ENCODE results near the gene PPP5C.
"Not testable (repeated sequence)": the region's sequence is repeated elsewhere in the genome, so short reads cannot be mapped to it uniquely, and the experiment has no call there.

Gene PPP5C, protein sequence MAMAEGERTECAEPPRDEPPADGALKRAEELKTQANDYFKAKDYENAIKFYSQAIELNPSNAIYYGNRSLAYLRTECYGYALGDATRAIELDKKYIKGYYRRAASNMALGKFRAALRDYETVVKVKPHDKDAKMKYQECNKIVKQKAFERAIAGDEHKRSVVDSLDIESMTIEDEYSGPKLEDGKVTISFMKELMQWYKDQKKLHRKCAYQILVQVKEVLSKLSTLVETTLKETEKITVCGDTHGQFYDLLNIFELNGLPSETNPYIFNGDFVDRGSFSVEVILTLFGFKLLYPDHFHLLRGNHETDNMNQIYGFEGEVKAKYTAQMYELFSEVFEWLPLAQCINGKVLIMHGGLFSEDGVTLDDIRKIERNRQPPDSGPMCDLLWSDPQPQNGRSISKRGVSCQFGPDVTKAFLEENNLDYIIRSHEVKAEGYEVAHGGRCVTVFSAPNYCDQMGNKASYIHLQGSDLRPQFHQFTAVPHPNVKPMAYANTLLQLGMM

DNA sequence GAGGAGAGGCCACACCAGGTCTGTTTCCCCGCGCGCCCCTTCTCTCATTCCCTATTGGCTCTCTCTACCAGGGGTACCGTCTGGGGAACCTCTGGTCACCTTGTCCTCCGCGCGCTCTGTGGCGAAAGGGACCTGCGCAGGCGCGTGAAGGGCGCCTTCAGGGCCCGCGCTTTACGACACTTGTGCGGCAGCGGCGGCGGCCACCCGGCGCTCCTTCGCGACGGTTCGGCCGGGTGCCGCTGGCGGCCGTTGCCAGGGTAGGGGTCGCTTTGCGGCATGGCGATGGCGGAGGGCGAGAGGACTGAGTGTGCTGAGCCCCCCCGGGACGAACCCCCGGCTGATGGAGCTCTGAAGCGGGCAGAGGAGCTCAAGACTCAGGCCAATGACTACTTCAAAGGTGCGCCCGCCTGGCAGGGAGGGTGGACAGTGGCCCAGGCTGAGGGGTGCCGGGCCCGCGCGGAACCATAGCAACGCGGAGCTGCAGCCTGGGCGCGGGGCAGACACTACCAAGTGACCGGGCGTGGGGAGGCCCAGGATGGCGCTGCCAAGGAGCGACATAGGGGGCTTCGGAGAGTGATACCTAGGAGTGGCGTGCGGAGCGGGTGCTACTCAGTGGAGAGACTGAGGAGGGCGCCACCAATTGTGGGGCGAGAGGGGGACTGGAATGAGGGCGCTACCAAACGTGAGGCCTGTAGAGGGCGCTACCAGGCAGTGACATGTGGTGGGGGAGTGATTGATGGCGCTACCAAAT, at the start of gene PPP5C:
Gene PPP5C (plus strand): TSS at position 267 of the 751 bp plus-strand sequence. CDS start 10 bp downstream, at position 277.
- peak; percentile 86 for DNase-seq

DNA sequence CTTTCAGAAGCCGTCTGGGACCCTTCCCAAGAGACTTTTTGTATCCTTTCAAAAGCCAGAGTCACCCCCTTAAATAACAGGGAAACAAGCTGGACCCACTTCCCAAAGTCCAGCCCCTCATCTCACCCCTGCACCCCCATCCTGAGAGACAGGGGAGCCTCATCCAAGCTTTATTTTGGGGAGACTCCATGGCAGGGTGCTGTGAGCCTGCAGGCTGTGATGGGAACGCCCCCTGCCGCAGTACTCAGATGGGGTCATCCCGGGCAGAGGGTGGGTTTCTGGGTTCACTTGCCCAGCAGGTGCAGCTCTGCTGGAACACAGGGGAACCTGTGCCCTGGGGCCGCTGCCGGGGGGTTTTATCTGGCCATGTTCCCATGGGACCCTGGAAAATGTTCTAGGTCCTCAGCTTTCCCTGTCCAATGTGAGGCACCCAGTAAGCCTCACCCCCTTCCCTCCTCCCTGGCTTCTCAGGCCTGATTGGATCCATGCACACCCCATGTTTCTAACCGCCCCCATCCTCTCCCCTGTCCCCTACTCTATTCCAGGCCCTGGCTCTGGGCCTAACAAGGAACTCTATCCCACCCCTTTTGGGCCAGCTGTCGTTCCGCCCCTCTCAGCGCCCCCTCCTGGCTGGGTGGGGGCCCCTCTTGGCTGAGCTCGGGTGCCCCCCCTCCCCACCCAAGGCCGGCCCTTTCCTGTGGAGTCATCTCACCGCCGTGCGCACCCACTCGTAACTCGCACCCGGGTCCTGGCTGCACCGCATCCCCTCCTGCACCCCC, 49.0 kb upstream of the PPP5C start:
- no peak for DNase-seq

DNA sequence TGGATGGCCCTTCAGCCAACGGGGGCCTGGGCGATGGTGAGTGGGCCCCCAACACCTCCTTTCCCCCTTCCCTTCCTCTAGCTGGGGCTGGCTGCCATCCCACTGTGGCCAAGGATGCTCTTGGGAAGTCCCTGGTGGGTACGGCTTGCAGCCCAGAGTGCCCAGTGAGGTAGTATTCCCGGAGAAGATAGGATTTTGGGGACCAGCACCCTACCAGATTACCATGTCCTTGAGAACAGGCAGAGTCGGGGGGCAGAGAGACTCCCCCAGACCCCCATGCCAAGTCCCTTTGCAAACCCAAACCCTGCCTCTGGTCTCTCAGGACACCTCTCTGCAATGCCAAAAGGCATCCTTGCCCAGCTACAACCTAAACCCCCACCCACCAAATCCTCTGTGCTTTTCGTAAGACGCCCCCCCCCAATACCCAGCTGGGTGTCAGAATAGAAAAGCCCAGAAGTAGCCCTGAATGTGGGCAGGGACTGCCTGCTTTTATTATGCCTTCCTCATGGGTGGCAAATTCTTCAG, 48.3 kb upstream of the PPP5C start:
- DNase-seq, result no peak

DNA sequence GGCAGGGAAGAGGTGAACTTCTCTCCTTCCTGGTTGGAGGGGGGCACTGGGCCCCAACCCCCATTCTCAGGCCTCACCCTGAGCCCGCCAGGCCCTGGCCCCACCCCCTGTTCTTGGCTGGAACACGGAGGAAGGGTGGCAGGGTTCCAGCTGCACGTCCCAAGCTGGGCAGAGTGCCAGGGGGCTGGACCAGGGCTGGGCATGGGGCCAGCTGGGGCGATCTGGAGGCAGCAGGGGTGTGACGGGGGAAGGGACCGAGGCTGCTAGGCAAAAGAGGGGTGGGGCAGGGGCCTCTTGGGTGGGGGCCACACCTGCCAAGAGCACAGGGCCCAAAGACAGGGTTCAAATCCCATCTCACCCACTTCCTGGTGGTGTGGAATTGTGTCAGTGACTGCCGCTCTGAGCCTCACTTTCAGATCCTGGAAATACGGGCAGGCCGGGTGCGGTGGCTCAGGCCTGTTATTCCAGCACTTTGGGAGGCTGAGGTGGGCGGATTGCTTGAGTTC, 47.8 kb upstream of the PPP5C start:
- peak; percentile 12 for DNase-seq

DNA sequence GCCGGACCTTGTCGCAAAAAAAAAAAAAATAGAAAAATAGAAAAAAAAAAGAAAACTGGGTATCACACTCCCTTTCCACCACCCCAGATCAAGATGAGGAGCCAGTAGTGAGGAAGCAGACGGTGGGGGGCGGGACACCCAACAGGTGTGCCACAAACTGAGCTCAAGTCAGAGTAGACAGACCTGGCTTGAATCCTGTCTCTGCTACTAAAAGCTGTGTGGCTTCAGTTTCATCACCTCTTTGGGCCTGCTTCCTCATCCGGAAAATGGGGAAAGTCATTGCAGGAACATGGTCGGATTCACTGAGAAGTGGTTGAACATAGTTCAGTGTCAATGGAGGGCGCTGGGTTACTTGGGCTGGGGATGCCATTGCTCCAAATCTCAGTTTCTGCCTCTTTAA, 47.2 kb upstream of the PPP5C start:
- DNase-seq, result no peak

DNA sequence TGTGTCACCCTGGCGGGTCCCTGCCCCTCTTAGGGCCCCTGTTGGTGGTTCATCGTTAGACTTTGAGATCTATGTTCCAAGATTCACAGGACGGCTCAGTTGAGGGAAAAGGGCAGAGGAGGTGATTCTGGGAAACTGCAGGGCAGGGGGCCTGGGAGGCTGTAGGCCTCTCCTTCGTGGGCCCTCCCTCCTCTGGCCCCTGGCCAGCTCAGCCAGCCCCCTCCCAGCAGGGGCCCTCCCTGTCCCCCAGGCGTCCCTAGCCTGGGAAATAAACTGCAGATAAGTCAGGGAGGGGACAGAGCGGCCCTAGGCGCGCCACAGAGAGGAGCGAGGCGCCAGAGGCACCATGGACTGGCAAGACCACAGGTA, 43.6 kb upstream of the PPP5C start:
- no peak for DNase-seq

DNA sequence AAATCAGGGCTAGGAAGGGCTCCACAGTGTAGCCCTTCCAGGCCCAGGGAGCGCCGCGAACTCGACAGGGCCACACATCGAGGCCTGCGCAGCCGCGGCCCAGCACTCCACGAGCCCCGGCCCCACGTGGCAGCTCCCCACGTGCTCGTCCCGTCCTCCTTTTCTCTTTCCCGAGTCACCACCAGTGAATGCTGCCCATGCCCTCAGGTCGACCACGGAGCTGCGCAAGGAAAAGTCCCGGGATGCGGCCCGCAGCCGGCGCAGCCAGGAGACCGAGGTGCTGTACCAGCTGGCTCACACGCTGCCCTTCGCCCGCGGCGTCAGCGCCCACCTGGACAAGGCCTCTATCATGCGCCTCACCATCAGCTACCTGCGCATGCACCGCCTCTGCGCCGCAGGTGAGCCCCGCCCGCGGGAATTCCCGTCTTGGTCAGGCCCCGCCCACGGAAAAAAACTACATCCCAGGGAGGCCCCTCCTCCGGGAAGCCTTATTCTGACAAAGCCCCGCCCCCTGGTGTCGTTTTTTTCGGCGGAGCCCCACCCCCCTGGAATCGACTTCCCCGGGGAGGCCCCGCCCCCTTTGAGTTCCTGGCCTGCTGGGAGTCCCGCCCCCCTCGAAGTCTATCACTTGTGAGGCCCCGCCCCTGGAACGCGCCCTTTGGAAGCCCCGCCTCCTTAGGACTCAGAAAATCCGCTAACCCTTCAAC, 43.0 kb upstream of the PPP5C start:
- no peak for DNase-seq

DNA sequence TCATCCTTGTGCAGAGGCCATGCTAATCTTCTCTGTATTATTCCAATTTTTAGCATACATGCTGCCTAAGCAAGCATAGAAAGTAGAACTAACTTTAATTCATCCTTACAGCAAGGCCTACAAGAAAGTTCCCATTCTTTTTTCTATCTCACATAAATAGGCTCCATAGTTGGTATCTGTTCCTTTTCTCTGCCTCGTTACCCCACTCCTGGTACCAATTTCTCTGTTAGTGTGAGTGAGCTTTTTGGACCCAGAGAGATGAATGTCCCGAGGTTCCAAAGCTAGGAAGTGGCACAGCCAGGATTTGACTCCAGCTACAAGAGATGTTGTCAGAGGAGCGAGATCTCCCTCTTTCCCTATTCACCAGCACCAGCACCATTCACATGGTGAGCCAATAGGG, 40.4 kb upstream of the PPP5C start:
- DNase-seq, result no peak

DNA sequence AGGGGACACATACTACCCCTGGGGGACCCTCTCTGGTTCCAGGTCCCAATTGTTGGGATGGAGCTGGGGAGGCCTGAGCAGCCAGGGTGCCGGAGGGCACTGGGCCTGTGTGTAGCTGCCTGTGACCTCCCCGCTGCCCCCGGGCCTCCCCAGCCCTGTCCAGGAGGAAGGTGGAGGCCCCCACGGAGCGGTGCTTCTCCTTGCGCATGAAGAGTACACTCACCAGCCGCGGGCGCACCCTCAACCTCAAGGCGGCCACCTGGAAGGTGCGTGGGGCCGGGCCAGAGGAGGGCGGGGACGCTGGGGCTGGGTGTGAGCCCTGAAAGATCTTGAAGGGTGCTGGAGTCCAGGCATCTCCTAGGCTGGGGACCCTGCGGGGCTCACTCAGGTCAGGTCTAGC, 38.4 kb upstream of the PPP5C start:
- DNase-seq, result no peak

DNA sequence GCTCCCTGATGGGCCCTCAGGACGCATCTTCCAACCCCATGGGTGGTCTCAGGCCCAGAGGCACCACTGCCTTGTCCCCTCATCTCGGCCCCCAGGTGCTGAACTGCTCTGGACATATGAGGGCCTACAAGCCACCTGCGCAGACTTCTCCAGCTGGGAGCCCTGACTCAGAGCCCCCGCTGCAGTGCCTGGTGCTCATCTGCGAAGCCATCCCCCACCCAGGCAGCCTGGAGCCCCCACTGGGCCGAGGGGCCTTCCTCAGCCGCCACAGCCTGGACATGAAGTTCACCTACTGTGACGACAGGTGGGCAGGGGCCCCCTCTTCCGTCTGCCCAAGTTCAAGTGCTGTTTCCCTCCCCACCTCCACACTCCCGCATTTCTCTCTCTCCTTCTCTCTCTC, 37.8 kb upstream of the PPP5C start:
- DNase-seq, result no peak

DNA sequence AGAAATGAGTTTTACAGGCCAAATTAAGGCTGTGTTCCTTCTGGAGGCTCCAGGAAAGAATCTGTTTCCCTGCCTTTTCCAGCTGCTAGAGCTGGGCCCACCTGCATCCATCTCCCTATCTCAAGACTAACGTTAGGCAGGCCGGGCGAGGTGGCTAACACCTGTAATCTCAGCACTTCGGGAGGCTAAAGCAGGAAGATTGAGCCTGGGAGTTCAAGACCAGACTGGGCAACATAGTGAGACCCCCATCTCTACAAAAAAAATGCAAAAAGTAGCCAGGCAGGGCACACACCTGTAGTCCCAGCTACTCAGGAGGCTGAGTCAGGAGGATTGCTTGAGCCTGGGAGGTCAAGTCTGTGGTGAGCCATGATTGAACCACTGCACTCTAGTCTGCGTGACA, 35.4 kb upstream of the PPP5C start:
- no peak for DNase-seq

DNA sequence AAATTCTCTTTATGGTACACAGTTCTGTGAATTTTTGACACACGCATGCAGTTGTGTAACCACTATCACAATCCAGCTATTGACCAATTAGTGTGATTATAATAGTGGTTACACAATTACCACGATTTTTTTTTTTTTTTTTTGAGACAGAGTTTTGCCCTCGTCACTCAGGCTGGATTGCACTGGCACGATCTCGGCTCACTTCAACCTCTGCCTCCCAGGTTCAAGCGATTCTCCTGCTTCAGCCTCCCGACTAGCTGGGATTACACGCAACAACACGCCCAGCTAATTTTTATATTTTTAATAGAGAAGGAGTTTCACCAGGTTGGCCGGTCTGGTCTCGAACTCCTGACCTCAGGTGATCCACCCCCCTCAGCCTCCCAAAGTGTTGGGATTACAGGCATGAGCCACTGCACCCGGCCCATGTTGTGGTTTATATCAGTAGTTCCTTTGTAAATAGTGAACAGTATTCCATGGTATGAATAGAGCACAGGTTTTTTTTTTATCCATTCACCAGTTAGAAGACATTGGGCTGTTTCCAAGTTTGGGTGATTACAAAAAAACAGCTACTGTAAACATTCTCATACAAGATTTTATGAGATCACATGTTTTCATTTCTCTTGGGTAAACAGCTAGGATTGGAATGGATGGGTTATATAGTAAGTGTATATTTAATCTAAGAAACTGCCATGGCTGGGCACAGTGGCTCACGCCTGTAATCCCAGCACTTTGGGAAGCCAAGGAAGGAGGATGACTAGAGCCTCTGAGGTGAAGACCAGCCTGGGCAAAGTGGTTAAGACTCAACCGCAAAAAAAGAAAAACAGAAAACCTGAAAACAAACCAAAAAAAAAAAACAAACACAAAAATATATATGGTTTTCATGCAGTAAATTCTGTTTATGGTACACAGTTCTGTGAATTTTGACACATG, 33.1 kb upstream of the PPP5C start:
- not testable (repeated sequence) for DNase-seq

DNA sequence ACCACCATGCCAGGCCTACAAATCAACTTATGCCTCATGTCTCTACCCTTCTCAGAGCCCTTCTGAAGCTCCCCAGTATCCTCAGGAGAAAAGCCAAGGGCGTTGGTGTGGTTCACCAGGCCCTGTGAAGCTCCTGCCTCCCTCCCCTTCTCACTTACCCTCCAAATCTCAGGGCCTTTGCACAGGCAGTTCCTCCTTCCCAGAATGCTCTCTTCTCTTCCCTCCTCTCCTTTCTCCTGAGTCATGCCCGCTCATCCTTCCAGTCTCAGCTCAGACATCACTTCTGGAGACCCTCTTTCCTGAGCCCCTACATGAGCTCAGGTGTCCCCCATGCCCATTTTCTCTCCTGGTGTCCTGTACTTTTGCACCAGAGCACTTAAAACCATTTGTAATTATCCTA, 29.5 kb upstream of the PPP5C start:
- no peak for DNase-seq

DNA sequence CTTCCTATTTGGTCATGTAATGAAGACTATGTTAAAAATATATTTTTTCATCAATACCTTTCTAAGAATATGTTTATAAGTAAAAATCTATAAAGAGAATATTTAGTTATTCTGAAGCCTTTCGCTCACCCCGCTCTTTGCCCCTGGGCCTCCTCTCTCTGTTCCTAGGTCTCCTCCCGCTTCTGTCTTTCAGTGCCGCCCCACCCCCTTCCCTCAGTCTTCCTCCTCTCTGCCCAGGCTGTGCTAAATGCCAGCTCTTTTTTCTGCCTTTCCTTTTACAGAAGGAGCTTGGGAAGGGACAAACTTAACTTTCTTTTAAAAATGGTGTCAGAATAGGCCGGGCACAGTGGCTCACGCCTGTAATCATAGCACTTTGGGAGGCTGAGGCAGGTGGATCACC, 27.3 kb upstream of the PPP5C start:
- DNase-seq, result no peak

DNA sequence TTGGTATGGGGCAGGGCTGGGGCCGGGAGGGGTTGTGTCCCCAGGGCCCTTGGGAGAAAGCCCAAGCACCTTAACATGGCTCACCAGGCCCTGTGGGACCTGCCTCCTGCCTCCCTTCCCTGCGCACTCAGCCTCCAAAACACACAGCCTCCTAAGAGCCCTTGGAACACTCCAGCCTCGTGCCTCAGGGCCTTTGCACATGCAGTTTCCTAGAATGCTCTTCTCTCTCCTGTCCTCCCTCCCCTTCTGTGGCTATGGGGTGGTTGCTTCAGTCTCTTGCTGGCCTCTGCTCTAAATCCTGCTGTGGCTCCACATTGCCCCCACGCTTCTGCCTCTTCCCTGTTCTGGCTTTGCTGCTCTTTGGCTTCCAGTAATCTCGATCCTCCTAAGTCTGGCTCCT, 26.3 kb upstream of the PPP5C start:
- DNase-seq, result no peak

DNA sequence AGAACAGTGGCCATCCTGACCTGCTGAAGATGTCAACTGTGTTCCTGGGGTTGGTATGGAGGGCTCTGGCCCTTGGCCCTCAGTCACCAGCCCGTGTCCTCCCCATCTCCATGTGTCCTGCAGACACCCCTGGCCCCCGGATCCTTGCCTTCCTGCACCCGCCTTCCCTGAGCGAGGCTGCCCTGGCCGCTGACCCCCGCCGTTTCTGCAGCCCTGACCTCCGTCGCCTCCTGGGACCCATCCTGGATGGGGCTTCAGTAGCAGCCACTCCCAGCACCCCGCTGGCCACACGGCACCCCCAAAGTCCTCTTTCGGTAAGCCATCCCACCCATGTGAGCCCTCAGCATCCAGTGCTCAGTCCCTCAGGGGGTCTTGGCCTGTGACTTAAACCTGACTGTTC, 25.2 kb upstream of the PPP5C start:
- no peak for DNase-seq

DNA sequence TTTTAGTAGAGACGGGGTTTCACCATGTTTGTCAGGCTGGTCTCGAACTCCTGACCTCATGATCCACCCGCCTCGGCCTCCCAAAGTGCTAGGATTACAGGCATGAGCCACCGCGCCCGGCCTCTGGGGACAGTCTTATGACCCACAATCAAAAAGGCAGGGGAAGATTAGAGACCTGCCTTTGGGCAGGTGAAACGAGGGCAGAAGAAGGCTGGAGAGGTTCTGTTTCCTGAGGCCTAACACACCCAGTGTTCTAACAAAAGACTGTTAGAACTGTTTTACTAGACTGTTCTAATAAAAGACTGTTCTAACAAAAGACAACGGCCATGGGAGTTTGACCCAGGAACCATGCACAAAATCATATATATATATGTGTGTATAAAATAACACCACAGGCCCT, 23.7 kb upstream of the PPP5C start:
- DNase-seq, result not testable (repeated sequence)

DNA sequence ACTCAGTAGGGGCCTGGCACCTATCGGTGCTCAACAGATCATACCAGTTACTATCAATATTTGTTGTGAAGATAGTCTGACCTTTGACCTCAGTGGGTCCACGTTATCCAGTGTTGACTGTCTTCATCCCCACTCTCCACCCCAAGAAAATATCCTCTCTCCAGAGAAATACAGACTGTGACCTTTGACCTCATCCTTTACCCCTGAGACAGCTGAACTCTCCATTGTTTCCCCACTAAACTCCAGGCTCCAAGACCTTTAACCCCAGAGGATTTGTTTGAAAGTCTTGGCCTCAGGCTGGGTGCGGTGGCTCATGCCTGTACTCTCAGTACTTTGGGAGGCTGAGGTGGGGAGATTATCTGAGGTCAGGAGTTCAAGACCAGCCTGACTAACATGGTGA, 22.6 kb upstream of the PPP5C start:
- no peak for DNase-seq

DNA sequence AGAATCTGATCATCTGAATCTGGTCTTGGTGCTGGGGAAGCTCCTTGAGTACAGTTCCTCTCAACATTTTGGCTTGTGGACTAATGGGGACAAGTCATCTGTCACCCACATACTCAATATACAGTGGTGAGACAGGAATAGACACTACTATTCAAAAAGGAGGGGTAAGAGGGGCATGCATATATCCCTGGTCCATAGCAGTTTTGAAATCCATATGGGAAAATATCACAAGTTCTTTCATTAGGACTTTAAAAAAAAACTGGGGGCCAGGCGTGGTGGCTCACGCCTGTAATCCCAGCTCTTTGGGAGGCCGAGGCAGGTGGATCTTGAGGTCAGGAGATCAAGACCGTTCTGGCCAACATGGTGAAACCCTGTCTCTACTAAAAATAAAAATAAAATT, 20.3 kb upstream of the PPP5C start:
- DNase-seq, result no peak

DNA sequence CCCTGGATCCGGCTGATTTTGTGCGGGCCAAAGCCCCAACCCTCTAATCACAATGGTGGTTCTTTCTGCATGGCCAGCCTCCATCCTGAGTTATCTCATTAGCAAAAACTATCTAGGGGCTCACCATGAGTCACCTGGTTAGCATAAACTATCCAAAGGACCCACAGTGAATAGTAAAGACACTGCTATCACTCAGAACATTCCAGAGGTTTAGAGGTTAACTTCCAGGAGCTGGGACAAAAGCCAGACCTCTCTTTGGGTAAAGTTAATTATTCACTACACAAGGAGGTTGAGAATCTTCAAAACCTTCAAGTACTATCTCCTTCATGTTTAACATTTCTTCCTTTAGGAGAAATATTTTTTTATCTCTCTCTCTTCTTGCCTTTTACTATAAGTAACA, 18.8 kb upstream of the PPP5C start:
- no peak for DNase-seq

DNA sequence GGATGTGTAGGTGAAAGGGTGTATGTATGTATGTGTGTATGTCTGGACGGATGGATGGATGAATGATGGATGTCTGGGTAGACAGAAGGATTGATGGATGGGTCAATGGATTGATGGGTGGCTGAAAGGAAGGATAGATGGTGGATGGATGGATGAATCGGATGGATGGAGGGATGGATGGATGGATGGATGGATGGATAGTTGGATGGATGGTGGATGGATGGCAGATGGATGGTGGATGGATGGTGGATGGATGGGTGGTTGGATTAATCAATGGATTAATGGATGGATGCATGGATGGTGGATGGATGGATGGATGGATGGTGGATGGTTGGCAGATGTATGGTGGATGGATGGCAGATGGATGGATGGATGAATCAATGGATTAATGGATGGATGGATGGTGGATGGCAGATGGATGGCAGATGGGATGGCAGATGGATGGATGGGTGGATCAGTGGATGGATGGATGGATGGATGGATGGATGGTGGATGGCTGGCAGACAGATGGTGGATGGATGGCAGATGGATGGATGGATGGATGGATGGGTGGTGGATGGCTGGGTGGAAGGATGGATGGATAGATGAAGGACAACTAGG, 16.5 kb upstream of the PPP5C start:
- no peak for DNase-seq

Measured in T1000 (cell line).